HUDEP-2 (cell line): ENCODE measurements around the gene PHF21A.

Source experiments
- DNase-seq, 76 experiments: peaks; one replicate each; lab custom pipeline; 2025; ENCODE audit not compliant: unreplicated experiment in 76 of 76; lab: John Stamatoyannopoulos, UW

PHF21A gene

GRCh38 chr11:45994371-45995341, 126.6 kb downstream of the PHF21A start:
- DNase-seq, result peak in 65 of 76 experiments; percentile 5 to 77 (median 46)

- DNase-seq, result peak in 65 of 76 experiments; percentile 4 to 87 (median 45)
Measured at GRCh38 chr11:45993531-45994001, 127.7 kb downstream of the PHF21A start.

GRCh38 chr11:45988921-45989320, 132.3 kb downstream of the PHF21A start:
- no peak for DNase-seq

GRCh38 chr11:45985212-45985611, 136.0 kb downstream of the PHF21A start:
- DNase-seq, result no peak

GRCh38 chr11:45984192-45984591, 137.1 kb downstream of the PHF21A start:
- no peak for DNase-seq

GRCh38 chr11:45983471-45983845, 137.8 kb downstream of the PHF21A start:
- DNase-seq, result no peak

GRCh38 chr11:45982656-45983470, 138.4 kb downstream of the PHF21A start:
- DNase-seq, result peak in 59 of 76 experiments; percentile 7 to 80 (median 40)

- DNase-seq, result peak in 11 of 76 experiments; percentile 3 to 34 (median 13)
Measured at GRCh38 chr11:45981826-45982225, 139.4 kb downstream of the PHF21A start.

- DNase-seq, result no peak
Measured at GRCh38 chr11:45974806-45975205, 146.4 kb downstream of the PHF21A start.

- DNase-seq, result no peak
Measured at GRCh38 chr11:45973601-45974000, 147.7 kb downstream of the PHF21A start.

- DNase-seq, result no peak
Measured at GRCh38 chr11:45968901-45969300, 152.4 kb downstream of the PHF21A start.

GRCh38 chr11:45967506-45967905, 153.7 kb downstream of the PHF21A start:
- no peak for DNase-seq

GRCh38 chr11:45964911-45965389, 156.3 kb downstream of the PHF21A start:
- DNase-seq, result peak in 67 of 76 experiments; percentile 5 to 76 (median 40)

- no peak for DNase-seq
Measured at GRCh38 chr11:45961751-45962240, 159.5 kb downstream of the PHF21A start.

GRCh38 chr11:45960387-45961095, 160.7 kb downstream of the PHF21A start:
- DNase-seq, result no peak

GRCh38 chr11:45959851-45960250, 161.4 kb downstream of the PHF21A start:
- DNase-seq, result no peak

- DNase-seq, result no peak
Measured at GRCh38 chr11:45949992-45950407, 171.3 kb downstream of the PHF21A start.

- no peak for DNase-seq
Measured at GRCh38 chr11:45948356-45948755, 172.9 kb downstream of the PHF21A start.

- no peak for DNase-seq
Measured at GRCh38 chr11:45947885-45948284, 173.4 kb downstream of the PHF21A start.

- DNase-seq, result peak in 1 of 76 experiments; percentile 2
Measured at GRCh38 chr11:45945397-45945999, 175.8 kb downstream of the PHF21A start.
